Lower lobe of right lung (tissue), 2 donors: Measurements from ENCODE around the gene OCA2. TPM values are rescaled to one million over a fixed set of nuclear protein-coding genes. Genes with fewer than 3 reads are reported as not detected.

Experiments
- ATAC-seq, 2 donors: fragments of 200-7000 bp; cut with Tn5 transposase; one replicate each; pipeline ENCODE4 v1.9.1; 2020 to 2022; ENCODE audit warnings: mild to moderate bottlenecking in 2 of 2, moderate library complexity in 2 of 2
- DNase-seq: peaks from one replicate; pipeline ENCODE4 v3.0.0-alpha.2; 2020
- H3K27ac ChIP-seq: fragments of 200-600 bp; one replicate; pipeline ENCODE4 v1.8.0; 2022
- H3K27me3 ChIP-seq: fragments of 200-600 bp; one replicate; pipeline ENCODE4 v1.8.0; 2022; ENCODE audit warnings: low read depth
- H3K36me3 ChIP-seq: fragments of 200-600 bp; one replicate; pipeline ENCODE4 v1.8.0; 2022; ENCODE audit warnings: mild to moderate bottlenecking
- H3K4me1 ChIP-seq: fragments of 200-600 bp; one replicate; pipeline ENCODE4 v1.8.0; 2022
- H3K4me3 ChIP-seq: fragments of 200-600 bp; one replicate; pipeline ENCODE4 v1.8.0; 2022; ENCODE audit warnings: mild to moderate bottlenecking
- H3K9me3 ChIP-seq: fragments of 200-600 bp; one replicate; pipeline ENCODE4 v1.8.0; 2022
- CTCF ChIP-seq: fragments of 200-600 bp; IDR thresholded peaks from one replicate; pipeline ENCODE4 v1.8.0; 2022; ENCODE audit warnings: antibody characterized with exemption, mild to moderate bottlenecking
- intact Hi-C: fragments of 100-400 bp; cut with DNase I; formaldehyde crosslinking; loops from one replicate; pipeline ENCODE4 v1.11.0; 2022
- total RNA-seq: library from RNA; stranded (reverse); fragmentation: NEBNext Ultra II Directional; extraction: Animal tissue kit (Norgen Biotek cat#: 25700); gene quantifications from one replicate; pipeline ENCODE4 v1.2.1, GENCODE V29; 2021
- donor health status: DM: no; HTN: yes; CAD: no; lungs with severe emphysema.

The OCA2 gene
- total RNA-seq, 1 donor from 2014 or later: 1.2 TPM

GRCh38 chr15:27835233-27835939, 263.7 kb downstream of the OCA2 start:
- Histone ChIP-seq H3K9me3 (peaks cover 3% of the 10 kb centered on the region), H3K27me3 (no peaks in the 10 kb centered on the region), H3K4me3 (no peak overlapping the region), H3K36me3 (no peaks in the 10 kb centered on the region), H3K27ac (no peak overlapping the region), H3K4me1 (no peaks in the 10 kb centered on the region)
- DNase-seq (no peak), ATAC-seq (no peak)
- TF ChIP-seq CTCF: no peak
- intact Hi-C loops: no loop called here

- ATAC-seq (no peak), DNase-seq (no peak)
- no peak overlapping the region for H3K4me3 ChIP-seq
- H3K4me1 ChIP-seq: no peaks in the 10 kb centered on the region
- no peaks in the 10 kb centered on the region for H3K27me3 ChIP-seq
- H3K27ac ChIP-seq: no peak overlapping the region
- intact Hi-C loops: no loop called here
- peaks cover 3% of the 10 kb centered on the region for H3K9me3 ChIP-seq
- no peak for TF ChIP-seq CTCF
- H3K36me3 ChIP-seq: no peaks in the 10 kb centered on the region
Measured at GRCh38 chr15:27834684-27835083, 264.4 kb downstream of the OCA2 start.

DNA sequence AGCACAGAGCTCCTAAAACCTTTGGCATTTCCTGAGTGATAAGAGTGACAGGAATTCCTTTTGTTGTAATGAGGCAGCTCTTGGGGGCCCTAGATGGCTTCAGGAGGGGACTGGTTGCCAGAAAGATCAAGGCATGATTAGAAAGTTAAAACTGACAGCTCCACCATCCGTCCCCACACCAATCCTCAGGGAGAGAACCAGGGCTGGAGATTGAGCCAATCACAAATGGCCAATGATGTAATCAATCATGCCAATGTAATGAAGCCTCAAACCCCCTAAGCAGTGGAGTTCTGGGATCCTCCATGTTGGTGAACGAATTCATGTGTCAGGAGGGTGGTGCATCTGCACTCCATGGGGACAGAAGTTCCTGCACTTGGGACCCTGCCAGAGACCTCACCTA, 265.1 kb downstream of the OCA2 start:
- no peak overlapping the region for H3K27ac ChIP-seq
- H3K4me3 ChIP-seq: no peak overlapping the region
- no peaks in the 10 kb centered on the region for H3K4me1 ChIP-seq
- H3K27me3 ChIP-seq: no peaks in the 10 kb centered on the region
- intact Hi-C loops: no loop called here
- no peak for TF ChIP-seq CTCF
- H3K9me3 ChIP-seq: peaks cover 3% of the 10 kb centered on the region
- ATAC-seq (no peak), DNase-seq (no peak)
- H3K36me3 ChIP-seq: no peaks in the 10 kb centered on the region

GRCh38 chr15:27833178-27833577, 265.9 kb downstream of the OCA2 start:
- DNase-seq: no peak
- no peak for TF ChIP-seq CTCF
- no peak overlapping the region for H3K4me3 ChIP-seq
- no peaks in the 10 kb centered on the region for H3K4me1 ChIP-seq
- H3K9me3 ChIP-seq: peaks cover 3% of the 10 kb centered on the region
- H3K27me3 ChIP-seq: no peaks in the 10 kb centered on the region
- ATAC-seq: no peak
- intact Hi-C loops: no loop called here
- H3K27ac ChIP-seq: no peak overlapping the region
- H3K36me3 ChIP-seq: no peaks in the 10 kb centered on the region

- intact Hi-C loops: no loop called here
- peak in 1 of 2 donors; percentile 34 for ATAC-seq
- Histone ChIP-seq H3K27me3 (no peaks in the 10 kb centered on the region), H3K4me1 (no peaks in the 10 kb centered on the region), H3K36me3 (no peaks in the 10 kb centered on the region), H3K4me3 (no peak overlapping the region), H3K9me3 (peaks cover 3% of the 10 kb centered on the region), H3K27ac (no peak overlapping the region)
- TF ChIP-seq CTCF: no peak
- no peak for DNase-seq
Measured at GRCh38 chr15:27832237-27832596, 266.9 kb downstream of the OCA2 start.
